Naive thymus-derived CD4-positive, alpha-beta T cell (primary cell): ENCODE measurements around the gene SLC35F1. TPM values are rescaled to one million over a fixed set of nuclear protein-coding genes. Genes with fewer than 3 reads are reported as not detected.
A peak's percentile ranks its signal among the peaks of the same experiment; 100 is the strongest.

Experiments used
- ATAC-seq: fragments of 150-1000 bp; cut with Tn5 transposase; 2 replicates; pipeline ENCODE4 v1.10.0; 2021; ENCODE audit warnings: mild to moderate bottlenecking, moderate library complexity
- CTCF ChIA-PET: fragments of 350-600 bp; sonication (Branson Sonifier 250); formaldehyde crosslinking; loops from one replicate; lab custom pipeline; 2021; ENCODE audit warnings: antibody characterized with exemption; lab: Charles Lee
- POLR2A ChIA-PET: fragments of 350-600 bp; sonication (Branson Sonifier 250); formaldehyde crosslinking; loops from one replicate; lab custom pipeline; 2021; ENCODE audit warnings: antibody characterized with exemption, inconsistent platforms; lab: Charles Lee
- DNase-seq, 9 donors: peaks; one replicate each; pipeline versions ENCODE4 v3.0.0 to v3.0.0-alpha.2; 2020 to 2022; ENCODE audit warnings: mixed read lengths in 1 of 9
- H3K27ac ChIP-seq: one replicate; pipeline ENCODE4 v1.7.0; 2013; ENCODE audit warnings: mild to moderate bottlenecking, low read depth, low read length, moderate library complexity
- H3K27me3 ChIP-seq, 2 donors: one replicate each; pipeline ENCODE4 v1.7.0; 2013; ENCODE audit warnings: low read length in 2 of 2, mild to moderate bottlenecking in 2 of 2, moderate library complexity in 2 of 2; ENCODE audit not compliant: control insufficient read depth in 2 of 2, insufficient read depth in 2 of 2
- H3K36me3 ChIP-seq, 3 experiments: 1 replicate in 2 of 3; 2 replicates in 1 of 3; pipeline ENCODE4 v1.7.0; 2013; ENCODE audit warnings: low read length in 3 of 3, mild to moderate bottlenecking in 3 of 3, moderate library complexity in 1 of 3; ENCODE audit not compliant: insufficient read depth in 3 of 3, control insufficient read depth in 2 of 3
- H3K4me1 ChIP-seq, 2 donors: one replicate each; pipeline ENCODE4 v1.7.0; 2013; ENCODE audit warnings: low read length in 2 of 2, mild to moderate bottlenecking in 2 of 2, moderate library complexity in 1 of 2; ENCODE audit not compliant: control insufficient read depth in 2 of 2, insufficient read depth in 2 of 2
- H3K4me3 ChIP-seq: 2 replicates; pipeline ENCODE4 v1.7.0; 2013; ENCODE audit warnings: mild to moderate bottlenecking, low read length
- H3K9me3 ChIP-seq, 3 experiments: 1 replicate in 2 of 3; 2 replicates in 1 of 3; pipeline ENCODE4 v1.7.0; 2013; ENCODE audit warnings: low read length in 3 of 3; ENCODE audit not compliant: control insufficient read depth in 2 of 3
- H3K27ac Mint-ChIP-seq, 9 donors: one replicate each; pipeline ENCODE4 v1.8.0; 2020 to 2022; ENCODE audit warnings: mixed read lengths in 9 of 9, mild to moderate bottlenecking in 8 of 9, moderate library complexity in 5 of 9, inconsistent platforms in 2 of 9
- H3K27me3 Mint-ChIP-seq, 5 donors: one replicate each; pipeline ENCODE4 v1.8.0; 2021 to 2022; ENCODE audit warnings: mixed read lengths in 5 of 5, mild to moderate bottlenecking in 1 of 5
- H3K36me3 Mint-ChIP-seq, 5 donors: one replicate each; pipeline ENCODE4 v1.8.0; 2020 to 2022; ENCODE audit warnings: mixed read lengths in 5 of 5, mild to moderate bottlenecking in 3 of 5, inconsistent platforms in 1 of 5
- H3K4me1 Mint-ChIP-seq, 7 donors: one replicate each; pipeline ENCODE4 v1.8.0; 2020 to 2022; ENCODE audit warnings: mixed read lengths in 7 of 7, mild to moderate bottlenecking in 3 of 7, inconsistent platforms in 1 of 7
- H3K4me3 Mint-ChIP-seq, 10 donors: one replicate each; pipeline ENCODE4 v1.8.0; 2020 to 2022; ENCODE audit warnings: mild to moderate bottlenecking in 10 of 10, mixed read lengths in 10 of 10, moderate library complexity in 6 of 10, inconsistent platforms in 2 of 10
- H3K9me3 Mint-ChIP-seq, 11 donors: one replicate each; pipeline ENCODE4 v1.8.0; 2020 to 2022; ENCODE audit warnings: mixed read lengths in 11 of 11, mild to moderate bottlenecking in 4 of 11, inconsistent platforms in 1 of 11, moderate library complexity in 1 of 11
- intact Hi-C, 2 donors: fragments of 100-400 bp; cut with micrococcal nuclease; formaldehyde crosslinking; loops; one replicate each; pipeline ENCODE4 v1.15.1; 2023
- polyA plus RNA-seq, 2 donors: library from polyadenylated mRNA; unstranded; fragments of 300-500 nt; fragmentation: Illumina TruSeq; gene quantifications; one replicate each; pipeline ENCODE4 v1.2.3, GENCODE V29; 2021
- total RNA-seq, 6 experiments: library from RNA in 5 of 6; stranded (reverse) in 5 of 6; gene quantifications; 1 replicate in 5 of 6; 2 replicates in 1 of 6; pipeline ENCODE4 v1.2.3 and lab custom pipeline; 2021 to 2026

SLC35F1 gene
- total and polyA plus RNA-seq, 7 experiments from 2014 or later: not detected

DNA sequence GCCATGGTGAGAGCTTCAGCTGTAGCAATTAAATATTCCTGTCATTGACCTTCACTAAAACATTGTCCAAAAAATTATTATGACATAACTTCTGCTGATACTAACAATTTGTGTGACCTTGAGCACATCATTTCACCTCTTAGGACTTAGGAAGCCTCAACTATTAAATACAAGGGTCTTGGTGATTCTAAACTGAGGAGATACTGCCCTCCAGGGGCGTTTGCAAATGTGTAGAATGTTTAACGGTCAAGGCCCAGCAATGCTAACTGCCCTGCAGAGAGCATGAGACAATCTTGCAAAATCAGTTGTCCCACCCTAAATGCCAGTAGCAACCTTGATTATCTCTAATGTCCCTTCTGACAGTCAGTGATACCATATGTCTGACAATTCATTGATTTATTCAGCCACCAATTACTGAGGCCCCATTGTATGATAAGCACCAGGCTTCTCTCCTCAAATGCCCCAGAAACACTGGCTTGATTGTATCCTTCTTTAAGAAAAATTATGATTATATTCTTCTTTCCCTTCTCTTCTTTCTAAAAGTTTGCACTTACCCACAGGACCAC, 356.9 kb downstream of the SLC35F1 start:
- Histone ChIP-seq H3K4me3 (no peak overlapping the region), H3K4me1 (no peaks in the 10 kb centered on the region), H3K27me3 (no peaks in the 10 kb centered on the region), H3K27ac (no peak overlapping the region), H3K36me3 (no peaks in the 10 kb centered on the region), H3K9me3 (no peaks in the 10 kb centered on the region)
- Mint-ChIP-seq H3K4me3 (no peak overlapping the region), H3K27ac (no peak overlapping the region), H3K9me3 (peaks cover 0 to 22% (median 7%) of the 10 kb centered on the region in 11 donors), H3K36me3 (peaks cover 0 to 7% (median 4%) of the 10 kb centered on the region in 5 donors), H3K27me3 (peaks cover 0 to 4% (median 2%) of the 10 kb centered on the region in 5 donors), H3K4me1 (no peaks in the 10 kb centered on the region)
- DNase-seq (no peak), ATAC-seq (no peak)
- intact Hi-C loops: loop anchor here in 1 of 2 donors (10.0 kb wide), 1 partner anchor 289 kb away; no protein-coding TSS in a partner anchor
- POLR2A ChIA-PET: no interaction called here
- CTCF ChIA-PET: no interaction called here

DNA sequence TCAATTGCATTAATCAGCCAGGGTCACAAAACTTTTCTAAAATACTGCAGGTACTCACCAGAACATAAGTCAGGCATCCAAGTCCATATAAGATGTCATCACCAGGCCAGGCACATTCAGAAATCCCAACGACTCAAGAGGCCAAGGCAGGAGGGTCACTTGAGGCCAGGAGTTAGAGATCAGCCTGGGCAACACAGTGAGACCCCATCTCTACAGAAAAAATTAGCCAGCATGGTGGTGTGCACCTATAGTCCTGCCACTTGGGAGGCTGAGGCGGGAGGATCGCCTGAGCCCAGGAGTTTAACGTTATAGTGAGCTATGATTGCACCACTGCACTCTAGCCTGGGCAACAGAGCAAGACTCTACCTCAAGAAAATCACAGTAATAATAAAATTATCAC, 362.6 kb downstream of the SLC35F1 start:
- Mint-ChIP-seq H3K27ac (no peak overlapping the region), H3K27me3 (peaks cover under 1 to 18% (median 7%) of the 10 kb centered on the region in 5 donors), H3K9me3 (peaks cover 0 to 22% (median 7%) of the 10 kb centered on the region in 11 donors), H3K4me3 (no peak overlapping the region), H3K4me1 (peaks cover 0 to 5% (median 4%) of the 10 kb centered on the region in 7 donors), H3K36me3 (peaks cover 0 to 7% (median 4%) of the 10 kb centered on the region in 5 donors)
- ATAC-seq (no peak), DNase-seq (no peak)
- POLR2A ChIA-PET: no interaction called here
- Histone ChIP-seq H3K36me3 (no peaks in the 10 kb centered on the region), H3K9me3 (no peaks in the 10 kb centered on the region), H3K4me3 (no peak overlapping the region), H3K27me3 (no peaks in the 10 kb centered on the region), H3K4me1 (no peaks in the 10 kb centered on the region), H3K27ac (no peak overlapping the region)
- CTCF ChIA-PET: no interaction called here
- intact Hi-C loops: loop anchor here in 1 of 2 donors (10.0 kb wide), 1 partner anchor 295 kb away; no protein-coding TSS in a partner anchor

DNA sequence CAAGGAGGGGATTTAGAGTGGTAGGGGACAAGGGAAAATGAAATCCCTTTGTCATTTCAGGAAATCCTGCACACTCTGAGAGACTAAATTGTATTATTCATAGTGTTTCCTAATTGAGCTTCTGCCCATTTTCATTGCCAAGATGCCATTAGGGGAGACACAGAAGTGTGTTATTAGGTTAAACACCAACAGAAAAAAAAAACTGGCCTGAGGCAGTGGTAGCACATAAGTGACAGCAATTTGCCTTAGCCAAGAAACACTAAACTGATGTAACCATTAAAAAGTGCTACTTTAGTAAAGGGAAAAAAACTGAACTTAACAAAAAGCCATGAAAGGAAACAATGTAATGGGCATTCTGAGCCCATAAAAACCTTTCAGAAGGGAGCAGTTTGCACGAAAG, 370.6 kb downstream of the SLC35F1 start:
- intact Hi-C loops: no loop called here
- POLR2A ChIA-PET: no interaction called here
- no peak overlapping the region for H3K4me3 Mint-ChIP-seq

DNA sequence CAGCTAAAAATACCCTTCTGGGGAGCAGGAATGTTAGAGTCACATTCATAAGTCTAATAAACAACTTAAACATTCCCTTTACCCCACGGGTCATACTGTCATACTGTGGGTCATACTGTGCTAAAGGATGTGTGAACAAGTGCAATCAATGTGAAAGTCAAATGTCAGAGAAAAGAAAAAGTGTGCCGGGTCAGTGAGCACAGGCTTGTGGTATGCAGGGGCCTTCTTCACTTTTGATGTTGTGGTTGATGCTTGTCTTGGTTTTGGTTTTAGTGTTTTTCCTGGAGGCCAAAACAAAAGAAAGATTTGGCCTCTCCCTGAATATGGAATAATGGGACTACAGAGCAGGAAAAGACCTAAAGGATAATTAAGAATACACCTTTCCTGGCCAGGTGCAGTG, 373.1 kb downstream of the SLC35F1 start:
- POLR2A ChIA-PET: no interaction called here
- no peak for DNase-seq

More for the DNA sequence above, 370.6 kb downstream of the SLC35F1 start:
- H3K36me3 Mint-ChIP-seq: no peaks in the 10 kb centered on the region
- ATAC-seq (no peak), DNase-seq (no peak)
- no peaks in the 10 kb centered on the region for H3K4me1 ChIP-seq
- no peak overlapping the region for H3K27ac ChIP-seq
- no peaks in the 10 kb centered on the region for H3K27me3 ChIP-seq
- no peaks in the 10 kb centered on the region for H3K9me3 ChIP-seq
- H3K9me3 Mint-ChIP-seq: no peaks in the 10 kb centered on the region
- H3K27me3 Mint-ChIP-seq: peaks cover 9 to 41% (median 26%) of the 10 kb centered on the region in 5 donors
- no peak overlapping the region for H3K27ac Mint-ChIP-seq
- H3K4me1 Mint-ChIP-seq: peaks cover 0 to 5% (median 4%) of the 10 kb centered on the region in 7 donors
- H3K4me3 ChIP-seq: no peak overlapping the region
- H3K36me3 ChIP-seq: no peaks in the 10 kb centered on the region
- CTCF ChIA-PET: no interaction called here

DNA sequence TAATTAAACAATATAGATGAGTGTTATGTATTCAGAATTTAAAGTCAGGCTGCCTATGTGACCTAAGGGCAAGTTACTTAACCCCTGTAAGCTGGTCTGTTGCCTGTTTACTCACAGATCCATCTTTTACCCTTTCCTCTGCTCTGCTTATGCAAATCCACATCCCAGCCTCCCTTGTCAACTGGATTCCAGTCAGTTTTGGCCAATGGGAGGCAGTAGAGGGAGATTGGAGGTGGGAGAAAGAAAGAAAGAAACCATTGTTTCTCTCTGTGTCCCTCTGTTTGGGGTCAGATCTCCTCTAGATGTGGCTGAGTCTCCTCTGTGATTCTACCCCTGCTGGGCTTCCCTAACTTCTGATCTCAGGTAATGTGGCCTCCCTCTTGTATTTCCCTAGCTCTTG, 374.2 kb downstream of the SLC35F1 start:
- DNase-seq: no peak
- intact Hi-C loops: loop anchor here (5.0 kb wide), 2 partner anchors 286 to 611 kb away; partner anchors contain the start of gene ASF1A (in 1 of the 2)
- H3K9me3 ChIP-seq: no peaks in the 10 kb centered on the region
- Mint-ChIP-seq H3K4me1 (peaks cover 0 to 7% (median 0%) of the 10 kb centered on the region in 7 donors), H3K9me3 (no peaks in the 10 kb centered on the region), H3K36me3 (no peaks in the 10 kb centered on the region), H3K27ac (no peak overlapping the region), H3K4me3 (no peak overlapping the region), H3K27me3 (peaks cover 6 to 46% (median 14%) of the 10 kb centered on the region in 5 donors)
- no peak for ATAC-seq
- no peaks in the 10 kb centered on the region for H3K27me3 ChIP-seq
- H3K4me3 ChIP-seq: no peak overlapping the region
- H3K27ac ChIP-seq: no peak overlapping the region
- no peaks in the 10 kb centered on the region for H3K36me3 ChIP-seq
- ChIA-PET CTCF (no interaction called here), POLR2A (interaction anchor here (0.7 kb wide), 1 partner anchor 368 kb away, joined by 4 read pairs; no protein-coding TSS in a partner anchor)
- H3K4me1 ChIP-seq: no peaks in the 10 kb centered on the region

More for the DNA sequence above, 373.1 kb downstream of the SLC35F1 start:
- no peak overlapping the region for H3K4me3 ChIP-seq
- CTCF ChIA-PET: no interaction called here
- intact Hi-C loops: loop anchor here (5.0 kb wide), 2 partner anchors 287 to 612 kb away; partner anchors contain the start of gene ASF1A (in 1 of the 2)
- no peaks in the 10 kb centered on the region for H3K4me1 ChIP-seq
- Mint-ChIP-seq H3K36me3 (no peaks in the 10 kb centered on the region), H3K4me1 (peaks cover 0 to 7% (median 0%) of the 10 kb centered on the region in 7 donors), H3K9me3 (no peaks in the 10 kb centered on the region), H3K27ac (no peak overlapping the region), H3K4me3 (no peak overlapping the region), H3K27me3 (peaks cover 10 to 45% (median 22%) of the 10 kb centered on the region in 5 donors)
- no peaks in the 10 kb centered on the region for H3K36me3 ChIP-seq
- ATAC-seq: no peak
- H3K27me3 ChIP-seq: no peaks in the 10 kb centered on the region
- H3K9me3 ChIP-seq: no peaks in the 10 kb centered on the region
- H3K27ac ChIP-seq: no peak overlapping the region

DNA sequence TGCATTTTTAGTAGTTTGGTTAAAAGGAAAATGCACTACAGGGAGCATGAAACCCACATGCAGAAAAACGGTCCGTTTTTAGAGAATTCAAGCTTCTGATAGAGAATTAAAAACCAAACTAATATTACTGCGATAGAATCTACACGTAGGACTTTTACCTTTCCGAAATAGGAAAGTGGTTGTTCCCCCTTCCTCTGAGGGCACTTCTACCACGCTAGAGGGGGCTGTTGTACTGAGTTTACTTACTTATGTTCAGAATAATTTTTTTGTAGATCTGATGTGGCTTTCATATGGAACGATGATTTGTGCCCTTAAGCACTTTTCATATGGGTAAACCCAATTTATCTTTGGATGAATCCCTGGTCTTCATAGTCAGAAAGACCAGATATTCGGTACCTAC, 376.7 kb downstream of the SLC35F1 start:
- POLR2A ChIA-PET: no interaction called here
- H3K27me3 Mint-ChIP-seq: peaks cover 6 to 38% (median 14%) of the 10 kb centered on the region in 5 donors
- Histone ChIP-seq H3K27me3 (no peaks in the 10 kb centered on the region), H3K36me3 (no peaks in the 10 kb centered on the region), H3K4me1 (no peaks in the 10 kb centered on the region), H3K4me3 (no peak overlapping the region), H3K9me3 (no peaks in the 10 kb centered on the region), H3K27ac (no peak overlapping the region)
- DNase-seq: peak in 7 of 9 donors; percentile 12 to 69 (median 59)
- H3K4me3 Mint-ChIP-seq: no peak overlapping the region
- H3K36me3 Mint-ChIP-seq: no peaks in the 10 kb centered on the region
- H3K9me3 Mint-ChIP-seq: no peaks in the 10 kb centered on the region
- CTCF ChIA-PET: interaction anchor here (1.0 to 1.5 kb wide), 3 partner anchors 264 to 517 kb away, joined by 3 read pairs; partner anchors contain the start of gene PLN
- H3K27ac Mint-ChIP-seq: peak overlapping the region in 1 of 9 donors; percentile 40
- intact Hi-C loops: loop anchor here (1.0 to 5.0 kb wide), 11 partner anchors 225 to 827 kb away; partner anchors contain the start of gene ASF1A (in 1 of the 2)
- H3K4me1 Mint-ChIP-seq: peaks cover 0 to 7% (median 0%) of the 10 kb centered on the region in 7 donors
- ATAC-seq: peak; percentile 68
